Measurements from ENCODE around the gene CHD5.

Gene CHD5

DNA sequence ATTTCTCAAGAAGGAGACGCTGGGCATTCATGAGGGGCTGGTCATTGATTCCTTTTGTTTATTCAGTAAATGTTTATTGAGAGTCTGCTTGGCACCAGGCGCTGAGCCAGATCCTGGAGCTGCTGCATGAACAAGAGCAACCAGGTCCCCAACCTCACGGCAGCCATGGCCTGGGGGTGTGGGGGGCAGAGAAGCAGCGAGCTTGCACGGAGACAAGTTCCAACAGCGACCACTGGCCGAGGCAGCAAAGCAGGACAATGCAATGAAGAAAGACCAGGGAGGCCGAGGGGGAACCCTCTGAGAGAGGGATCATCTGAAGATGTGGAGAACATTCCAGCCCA lies 126.9 kb downstream of the CHD5 start:
- no peak for DNase-seq

DNA sequence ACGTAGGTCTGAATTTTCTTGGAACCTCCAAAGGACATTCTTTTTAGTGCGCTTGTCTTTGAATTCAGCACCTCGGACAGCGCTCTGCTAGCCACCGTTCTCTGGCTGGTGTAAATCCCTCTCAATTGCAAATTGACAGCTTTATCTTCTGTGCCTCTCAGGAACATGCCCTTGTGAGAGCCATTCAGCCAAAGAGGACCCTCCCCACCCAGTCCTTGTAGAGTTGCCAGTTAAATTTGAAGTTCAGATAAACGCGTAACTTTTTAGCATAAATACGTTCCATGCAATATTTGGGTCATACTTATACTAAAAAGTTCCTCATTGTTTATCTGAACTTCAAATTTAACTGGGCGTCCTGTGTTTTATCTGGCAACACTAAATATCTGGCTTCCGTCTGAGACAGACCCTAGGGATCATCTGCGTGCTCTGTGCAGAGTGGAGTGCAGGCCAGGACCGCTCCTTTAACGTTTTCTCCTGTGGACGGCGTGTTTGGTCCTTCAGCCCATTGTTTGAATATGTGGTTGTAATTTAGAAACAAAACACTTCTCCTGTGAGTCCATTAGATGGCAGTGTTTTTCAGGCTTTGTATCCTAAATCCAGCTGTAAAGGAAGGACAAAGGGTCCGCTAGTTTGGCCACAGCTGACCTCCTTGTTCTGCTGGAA lies 127.4 kb downstream of the CHD5 start:
- peak; percentile 69 for DNase-seq

All from fibroblast of skin of scalp (primary cell).